Astrocyte (in vitro differentiated cells and primary cell): ENCODE data around the gene C19orf85.

Experiments used
- CTCF ChIP-seq: IDR thresholded peaks from 2 replicates; pipeline ENCODE4 v1.5.1; 2011; ENCODE audit warnings: low read depth, mild to moderate bottlenecking, inconsistent platforms, low read length, moderate library complexity; ENCODE audit not compliant: insufficient read depth
- EZH2 ChIP-seq: IDR thresholded peaks from 2 replicates; pipeline ENCODE4 v1.6.1; 2012; ENCODE audit warnings: mild to moderate bottlenecking, low read length, inconsistent platforms; ENCODE audit not compliant: insufficient read depth

GRCh38 chr19:55494172-55494761 is 29.7 kb upstream of the C19orf85 start:
- TF ChIP-seq CTCF (no peak), EZH2 (no peak)
